GM12864 (cell line): ENCODE results near the gene DNAJC10.
"Not testable (repeated sequence)": the region's sequence is repeated elsewhere in the genome, so short reads cannot be mapped to it uniquely, and the experiment has no call there.

Experiments
- DNase-seq: peaks from one replicate; pipeline ENCODE4 v3.0.0-alpha.2; 2011; ENCODE audit warnings: low read depth
- H3K4me3 ChIP-seq: 2 replicates; pipeline ENCODE4 v1.5.1; 2011; ENCODE audit warnings: mild to moderate bottlenecking, low read depth, low read length, control low read depth
- TF ChIP-seq, protein P1 (sequence below): IDR thresholded peaks from 2 replicates; pipeline ENCODE4 v1.5.1; 2011; ENCODE audit warnings: low read depth, mild to moderate bottlenecking, moderate library complexity, low read length, control low read depth, inconsistent platforms; ENCODE audit errors: missing control alignments

The DNAJC10 gene

DNA sequence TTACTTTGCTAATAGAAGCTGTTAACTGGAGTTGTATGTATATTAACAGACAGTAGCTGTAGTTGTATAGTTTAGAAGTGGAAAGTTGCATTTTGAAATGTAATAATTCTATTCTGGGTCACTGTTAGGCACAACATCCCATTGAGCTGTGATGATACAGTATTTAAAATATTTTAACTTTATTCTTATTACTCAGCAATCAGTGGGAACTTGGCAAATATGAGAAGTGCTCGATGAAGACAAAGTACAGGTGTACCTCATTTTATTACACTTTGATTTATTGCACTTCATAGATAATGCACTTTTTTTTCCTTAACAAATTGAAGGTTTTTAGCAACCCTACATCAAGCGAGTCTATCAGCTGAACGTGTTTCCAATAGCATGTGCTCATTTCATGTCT lies 8.6 kb downstream of the DNAJC10 start:
- no peak for DNase-seq
- TF ChIP-seq, protein P1, sequence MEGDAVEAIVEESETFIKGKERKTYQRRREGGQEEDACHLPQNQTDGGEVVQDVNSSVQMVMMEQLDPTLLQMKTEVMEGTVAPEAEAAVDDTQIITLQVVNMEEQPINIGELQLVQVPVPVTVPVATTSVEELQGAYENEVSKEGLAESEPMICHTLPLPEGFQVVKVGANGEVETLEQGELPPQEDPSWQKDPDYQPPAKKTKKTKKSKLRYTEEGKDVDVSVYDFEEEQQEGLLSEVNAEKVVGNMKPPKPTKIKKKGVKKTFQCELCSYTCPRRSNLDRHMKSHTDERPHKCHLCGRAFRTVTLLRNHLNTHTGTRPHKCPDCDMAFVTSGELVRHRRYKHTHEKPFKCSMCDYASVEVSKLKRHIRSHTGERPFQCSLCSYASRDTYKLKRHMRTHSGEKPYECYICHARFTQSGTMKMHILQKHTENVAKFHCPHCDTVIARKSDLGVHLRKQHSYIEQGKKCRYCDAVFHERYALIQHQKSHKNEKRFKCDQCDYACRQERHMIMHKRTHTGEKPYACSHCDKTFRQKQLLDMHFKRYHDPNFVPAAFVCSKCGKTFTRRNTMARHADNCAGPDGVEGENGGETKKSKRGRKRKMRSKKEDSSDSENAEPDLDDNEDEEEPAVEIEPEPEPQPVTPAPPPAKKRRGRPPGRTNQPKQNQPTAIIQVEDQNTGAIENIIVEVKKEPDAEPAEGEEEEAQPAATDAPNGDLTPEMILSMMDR = no peak
- H3K4me3 ChIP-seq = no peak overlapping the region

DNA sequence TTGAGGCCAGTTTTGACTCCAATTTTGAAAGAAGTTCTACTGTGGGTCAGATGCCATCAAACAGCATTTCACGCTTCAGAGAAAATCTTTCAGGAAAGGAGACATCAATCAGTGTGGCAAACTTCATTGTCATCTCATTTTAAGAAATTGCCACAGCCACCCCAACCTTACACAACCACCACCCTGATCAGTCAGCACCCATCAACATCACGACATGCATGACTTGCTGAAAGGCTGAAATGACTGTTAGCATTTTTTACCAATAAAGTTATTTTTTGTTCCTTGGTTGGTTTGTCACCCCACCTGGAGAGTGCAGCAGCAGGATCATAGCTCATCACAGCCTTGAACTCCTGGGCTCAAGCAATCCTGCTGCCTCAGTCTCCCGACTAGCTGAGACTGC lies 10.4 kb downstream of the DNAJC10 start:
- TF ChIP-seq, protein P1 = no peak
- H3K4me3 ChIP-seq = no peak overlapping the region
- DNase-seq = no peak

DNA sequence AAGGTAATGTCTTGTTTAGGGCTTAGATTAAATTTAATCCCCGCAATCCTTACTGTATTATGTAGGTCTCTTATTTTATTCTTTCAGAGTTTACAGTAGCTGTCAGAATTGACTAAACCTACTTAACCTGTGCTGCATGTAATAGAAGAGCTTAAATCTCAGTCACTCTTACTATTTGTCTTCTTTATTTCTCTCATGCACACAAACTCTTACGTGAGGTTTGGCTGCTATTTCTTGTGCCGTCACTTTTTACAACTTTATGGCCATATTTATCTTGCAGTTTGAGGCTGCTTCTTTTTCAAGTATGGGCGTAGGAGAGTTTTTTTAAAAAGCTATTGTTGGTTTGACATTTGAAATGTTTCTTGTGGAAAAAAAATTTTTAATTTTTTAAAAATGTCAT lies 12.0 kb downstream of the DNAJC10 start:
- no peak overlapping the region for H3K4me3 ChIP-seq
- DNase-seq = no peak
- TF ChIP-seq, protein P1 = no peak

DNA sequence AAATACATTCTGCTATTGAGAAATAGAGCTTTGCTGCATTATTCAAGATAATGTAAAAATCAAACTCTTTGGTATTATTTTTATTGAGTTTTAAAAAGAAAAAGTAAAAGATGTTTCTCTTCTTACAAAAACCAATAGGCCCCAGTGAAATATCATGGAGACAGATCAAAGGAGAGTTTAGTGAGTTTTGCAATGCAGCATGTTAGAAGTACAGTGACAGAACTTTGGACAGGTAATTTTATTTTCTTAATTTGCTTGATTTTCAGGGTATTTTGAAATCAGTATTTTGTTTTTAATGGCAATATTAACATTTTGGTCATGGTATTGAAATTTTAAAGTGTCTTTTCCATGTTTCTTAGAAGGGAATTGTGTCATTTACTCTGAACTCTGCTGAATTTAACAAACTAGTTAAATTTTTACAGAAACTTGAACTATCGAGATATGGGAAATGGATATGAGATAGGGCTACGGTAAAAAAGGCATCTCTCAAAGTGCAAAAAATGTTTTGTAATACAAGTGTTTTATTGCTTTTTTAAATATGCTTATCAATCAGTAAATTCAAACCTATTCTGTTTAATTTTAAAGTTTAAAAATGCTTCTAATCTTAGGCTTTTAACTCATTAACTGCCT lies 13.8 kb downstream of the DNAJC10 start:
- DNase-seq = no peak
- TF ChIP-seq, protein P1 = no peak
- H3K4me3 ChIP-seq = no peak overlapping the region

DNA sequence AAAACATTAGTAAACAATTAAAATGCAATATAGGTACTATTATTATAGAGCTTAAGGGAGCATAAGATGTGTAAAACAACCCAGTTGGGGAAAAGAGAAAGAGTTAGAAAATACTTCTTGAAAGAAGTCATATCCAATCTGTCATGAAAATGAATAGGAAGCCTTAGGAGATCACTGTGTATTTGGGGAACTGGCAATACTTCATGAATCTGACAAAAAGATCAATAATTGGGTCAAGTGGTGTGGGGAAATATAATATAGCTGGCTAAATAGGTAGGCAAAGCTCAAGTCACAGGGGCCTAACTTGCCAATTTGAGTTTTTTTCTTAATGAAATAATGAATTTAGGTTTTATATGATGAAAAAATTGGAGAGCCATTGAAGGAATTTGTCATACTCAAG lies 14.4 kb downstream of the DNAJC10 start:
- TF ChIP-seq, protein P1 = no peak
- no peak for DNase-seq
- no peak overlapping the region for H3K4me3 ChIP-seq

DNA sequence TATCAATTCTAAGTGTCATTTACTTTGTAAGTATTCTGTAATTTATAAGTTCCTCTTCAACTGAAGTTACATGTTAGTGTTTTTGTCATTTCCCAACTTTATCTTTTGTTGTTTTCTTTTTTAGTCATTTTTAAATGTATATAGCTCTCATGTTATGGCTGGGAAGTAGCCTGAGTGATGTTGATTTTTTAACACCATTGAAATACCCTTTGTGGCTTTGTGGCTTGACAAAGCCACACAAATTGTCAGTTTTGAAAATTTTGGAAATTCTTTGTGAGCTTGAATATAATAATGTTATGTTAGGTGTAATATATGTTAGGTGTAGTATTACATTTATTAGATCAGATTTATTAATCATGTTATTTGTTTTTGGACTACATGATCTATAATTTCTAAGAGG lies 16.7 kb downstream of the DNAJC10 start:
- TF ChIP-seq, protein P1 = no peak
- no peak overlapping the region for H3K4me3 ChIP-seq
- DNase-seq = no peak

DNA sequence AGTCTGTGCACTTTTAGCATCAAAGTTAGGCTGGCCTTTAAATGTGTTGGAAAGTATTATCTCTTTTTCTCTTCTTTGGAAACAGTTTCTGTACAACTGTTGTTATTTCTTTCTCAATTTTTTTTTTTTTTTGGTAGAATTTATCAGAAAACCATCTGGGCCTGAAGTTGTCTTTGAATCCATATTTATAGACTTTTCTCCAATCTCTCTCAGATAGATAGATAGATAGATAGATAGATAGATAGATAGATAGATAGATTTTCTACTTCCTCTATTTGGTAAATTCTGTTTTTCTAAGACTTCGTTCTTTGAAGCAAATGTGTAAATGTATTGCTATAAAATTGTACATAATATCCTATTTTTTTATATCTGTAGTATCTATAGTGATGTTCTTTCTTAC lies 17.5 kb downstream of the DNAJC10 start:
- no peak for DNase-seq
- TF ChIP-seq, protein P1 = no peak
- no peak overlapping the region for H3K4me3 ChIP-seq

DNA sequence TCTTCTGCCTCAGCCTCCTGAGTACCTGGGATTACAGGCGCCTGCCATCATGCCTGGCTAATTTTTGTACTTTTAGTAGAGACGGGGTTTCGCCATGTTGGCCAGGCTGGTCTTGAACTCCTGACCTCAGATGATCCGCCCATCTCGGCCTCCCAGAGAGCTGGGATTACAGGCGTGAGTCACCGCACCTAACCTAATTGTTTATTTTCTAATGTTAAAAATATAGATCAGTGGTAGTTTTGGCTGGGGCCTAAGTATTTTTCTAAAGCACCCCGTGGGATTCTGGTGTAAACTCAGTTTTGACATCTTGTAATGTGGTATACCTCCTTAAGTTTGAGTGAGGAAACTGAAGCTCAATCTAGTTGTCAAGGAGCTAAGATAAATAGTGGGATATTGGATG lies 20.8 kb downstream of the DNAJC10 start:
- H3K4me3 ChIP-seq, DNase-seq: not testable (repeated sequence)
